Measurements from ENCODE around the gene TRIM3. TPM values are rescaled to one million over a fixed set of nuclear protein-coding genes. Genes with fewer than 3 reads are reported as not detected.

TRIM3 gene
- total RNA-seq, 1 experiment from 2014 or later: 20.3 TPM

DNA sequence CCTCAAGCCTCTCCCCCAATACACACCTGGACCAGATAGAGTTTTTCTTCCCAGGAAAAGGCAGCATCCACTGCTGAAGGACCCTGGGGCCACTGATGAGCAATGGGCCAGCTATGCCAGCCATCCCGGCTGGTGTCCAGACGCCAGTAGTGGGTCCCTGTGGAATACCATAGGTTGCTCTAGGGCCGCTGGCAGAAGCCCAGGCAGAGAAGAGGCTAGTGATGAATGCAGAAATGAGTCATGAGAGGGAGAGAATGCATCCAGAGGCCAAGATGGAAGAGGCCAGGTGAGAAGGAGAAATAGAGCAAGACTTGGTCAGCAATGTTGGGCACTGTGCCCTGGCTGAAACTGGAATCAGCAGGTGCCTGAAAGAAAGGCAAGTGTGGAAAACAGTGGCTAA, 41.9 kb downstream of the TRIM3 start:
- CTCF ChIA-PET: no interaction called here
- Histone ChIP-seq H3K9me2 (replicated peaks; ENCODE audit: low read length) (no peaks in the 10 kb centered on the region), H3K4me1 (ENCODE audit: insufficient read depth, low read length) (peaks cover 18% of the 10 kb centered on the region), H3K9me3 (ENCODE audit: low read length) (no peaks in the 10 kb centered on the region), H3K27me3 (ENCODE audit: low read length) (no peaks in the 10 kb centered on the region), H3K36me3 (ENCODE audit: low read depth, low read length) (no peaks in the 10 kb centered on the region), H4K20me1 (ENCODE audit: low read length) (no peaks in the 10 kb centered on the region), H3K9ac (ENCODE audit: low read length) (no peak overlapping the region), H3K27ac (ENCODE audit: low read length) (no peak overlapping the region), H3K4me2 (ENCODE audit: low read length) (no peak overlapping the region), H2AFZ (ENCODE audit: low read length) (no peak overlapping the region), H3K79me2 (ENCODE audit: low read length) (no peaks in the 10 kb centered on the region), H3K4me3 (ENCODE audit: low read length) (no peak overlapping the region), H3F3A (ENCODE audit: low read length, unreplicated experiment) (no peaks in the 10 kb centered on the region)
- BruUV-seq (replicated peaks): no TSS peak
- peak; percentile 97 for DNase-seq
- intact Hi-C loops (cut with micrococcal nuclease): no loop called here
- peak; percentile 93 for ATAC-seq
- POLR2A ChIA-PET (ENCODE audit: unreplicated experiment): no interaction called here
- TF ChIP-seq EZH2 (IDR thresholded peaks at IDR 0.05; ENCODE audit: low read length, unreplicated experiment) (no peak), EZH2phosphoT487 (IDR thresholded peaks at IDR 0.05; ENCODE audit: borderline replicate concordance, low read length) (no peak)
- TF ChIP-seq, protein P1, sequence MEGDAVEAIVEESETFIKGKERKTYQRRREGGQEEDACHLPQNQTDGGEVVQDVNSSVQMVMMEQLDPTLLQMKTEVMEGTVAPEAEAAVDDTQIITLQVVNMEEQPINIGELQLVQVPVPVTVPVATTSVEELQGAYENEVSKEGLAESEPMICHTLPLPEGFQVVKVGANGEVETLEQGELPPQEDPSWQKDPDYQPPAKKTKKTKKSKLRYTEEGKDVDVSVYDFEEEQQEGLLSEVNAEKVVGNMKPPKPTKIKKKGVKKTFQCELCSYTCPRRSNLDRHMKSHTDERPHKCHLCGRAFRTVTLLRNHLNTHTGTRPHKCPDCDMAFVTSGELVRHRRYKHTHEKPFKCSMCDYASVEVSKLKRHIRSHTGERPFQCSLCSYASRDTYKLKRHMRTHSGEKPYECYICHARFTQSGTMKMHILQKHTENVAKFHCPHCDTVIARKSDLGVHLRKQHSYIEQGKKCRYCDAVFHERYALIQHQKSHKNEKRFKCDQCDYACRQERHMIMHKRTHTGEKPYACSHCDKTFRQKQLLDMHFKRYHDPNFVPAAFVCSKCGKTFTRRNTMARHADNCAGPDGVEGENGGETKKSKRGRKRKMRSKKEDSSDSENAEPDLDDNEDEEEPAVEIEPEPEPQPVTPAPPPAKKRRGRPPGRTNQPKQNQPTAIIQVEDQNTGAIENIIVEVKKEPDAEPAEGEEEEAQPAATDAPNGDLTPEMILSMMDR (conservative IDR thresholded peaks at IDR 0.05; ENCODE audit: low read depth, low read length): no peak

DNA sequence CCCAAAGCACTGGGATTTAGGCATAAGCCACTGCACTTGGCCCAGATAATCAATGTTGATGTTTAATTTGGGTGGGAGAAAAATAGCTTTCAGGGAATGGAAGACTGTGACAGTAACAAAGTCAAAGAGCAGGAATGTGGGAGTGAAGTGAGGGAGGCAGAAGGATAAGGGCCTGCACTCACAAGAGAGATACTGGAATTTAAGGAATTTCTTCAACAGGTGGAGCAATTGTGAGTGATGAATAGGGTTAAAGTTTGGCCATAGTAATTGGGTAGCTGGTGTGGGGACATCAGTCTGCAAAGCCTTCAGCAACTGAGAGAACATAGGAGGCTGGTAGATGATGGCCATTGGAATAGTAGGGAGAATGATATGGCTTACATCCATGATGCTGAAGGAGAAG, 46.2 kb downstream of the TRIM3 start:
- ChIA-PET POLR2A (ENCODE audit: unreplicated experiment) (no interaction called here), CTCF (interaction anchor here (0.5 kb wide), 1 partner anchor 13 kb away, joined by 4 read pairs; the partner anchor contains the start of gene HPX)
- ATAC-seq (no peak), DNase-seq (no peak)
- H3K79me2 ChIP-seq (ENCODE audit: low read length): no peaks in the 10 kb centered on the region
- H3K27me3 ChIP-seq (ENCODE audit: low read length): no peaks in the 10 kb centered on the region
- intact Hi-C loops (cut with micrococcal nuclease): no loop called here
- H3K4me3 ChIP-seq (ENCODE audit: low read length): no peak overlapping the region
- no peak overlapping the region for H3K27ac ChIP-seq (ENCODE audit: low read length)
- BruUV-seq (replicated peaks): no TSS peak
- H3K9me2 ChIP-seq (replicated peaks; ENCODE audit: low read length): no peaks in the 10 kb centered on the region
- no peaks in the 10 kb centered on the region for H4K20me1 ChIP-seq (ENCODE audit: low read length)
- no peak overlapping the region for H3K4me2 ChIP-seq (ENCODE audit: low read length)
- no peaks in the 10 kb centered on the region for H3K9me3 ChIP-seq (ENCODE audit: low read length)
- H3K9ac ChIP-seq (ENCODE audit: low read length): no peak overlapping the region
- no peaks in the 10 kb centered on the region for H3K36me3 ChIP-seq (ENCODE audit: low read depth, low read length)
- TF ChIP-seq EZH2phosphoT487 (IDR thresholded peaks at IDR 0.05; ENCODE audit: borderline replicate concordance, low read length) (no peak), EZH2 (IDR thresholded peaks at IDR 0.05; ENCODE audit: low read length, unreplicated experiment) (no peak)
- no peak overlapping the region for H2AFZ ChIP-seq (ENCODE audit: low read length)
- peaks cover 14% of the 10 kb centered on the region for H3K4me1 ChIP-seq (ENCODE audit: insufficient read depth, low read length)
- no peaks in the 10 kb centered on the region for H3F3A ChIP-seq (ENCODE audit: low read length, unreplicated experiment)

DNA sequence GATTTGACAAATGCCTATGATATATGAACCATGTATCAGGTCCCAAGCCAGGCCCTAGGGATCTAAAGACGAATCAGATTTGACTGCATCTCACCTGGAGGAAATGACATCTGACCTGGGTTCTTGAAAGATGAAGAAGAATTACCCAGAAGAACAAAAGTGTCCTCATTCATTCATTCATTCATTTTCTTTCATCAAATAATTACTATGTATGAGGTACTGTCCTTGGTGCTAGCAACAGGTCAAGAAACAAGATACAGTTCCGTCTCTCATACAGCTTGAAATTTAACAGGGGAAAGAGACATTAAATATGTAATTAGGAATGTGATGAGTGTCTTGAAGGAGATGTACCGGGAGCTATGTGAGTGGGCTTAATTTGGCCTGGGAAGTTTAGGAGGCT, 53.1 kb downstream of the TRIM3 start:
- ChIA-PET CTCF (no interaction called here), POLR2A (ENCODE audit: unreplicated experiment) (interaction anchor here (0.6 kb wide), 1 partner anchor 11 kb away, joined by 3 read pairs; no protein-coding TSS in a partner anchor)
- H3K9me3 ChIP-seq (ENCODE audit: low read length): no peaks in the 10 kb centered on the region
- H3K9me2 ChIP-seq (replicated peaks; ENCODE audit: low read length): no peaks in the 10 kb centered on the region
- no peak overlapping the region for H3K9ac ChIP-seq (ENCODE audit: low read length)
- no peak for ATAC-seq
- no peaks in the 10 kb centered on the region for H3F3A ChIP-seq (ENCODE audit: low read length, unreplicated experiment)
- H3K4me1 ChIP-seq (ENCODE audit: insufficient read depth, low read length): peaks cover 4% of the 10 kb centered on the region; the same call in 1 of the 2 replicates
- no peaks in the 10 kb centered on the region for H3K27me3 ChIP-seq (ENCODE audit: low read length)
- H4K20me1 ChIP-seq (ENCODE audit: low read length): no peaks in the 10 kb centered on the region
- no peak overlapping the region for H2AFZ ChIP-seq (ENCODE audit: low read length)
- no peak overlapping the region for H3K4me2 ChIP-seq (ENCODE audit: low read length)
- BruUV-seq (replicated peaks): no TSS peak
- H3K27ac ChIP-seq (ENCODE audit: low read length): no peak overlapping the region
- no peaks in the 10 kb centered on the region for H3K79me2 ChIP-seq (ENCODE audit: low read length)
- TF ChIP-seq EZH2phosphoT487 (IDR thresholded peaks at IDR 0.05; ENCODE audit: borderline replicate concordance, low read length) (no peak), EZH2 (IDR thresholded peaks at IDR 0.05; ENCODE audit: low read length, unreplicated experiment) (no peak)
- TF ChIP-seq, protein P1 (conservative IDR thresholded peaks at IDR 0.05; ENCODE audit: low read depth, low read length): no peak
- no peak for DNase-seq
- intact Hi-C loops (cut with micrococcal nuclease): no loop called here
- H3K4me3 ChIP-seq (ENCODE audit: low read length): no peak overlapping the region
- H3K36me3 ChIP-seq (ENCODE audit: low read depth, low read length): no peaks in the 10 kb centered on the region

All from PC-3 (cell line).